HUES64 (cell line): ENCODE data around the gene SPRR1B.
"Not testable (repeated sequence)": the region's sequence is repeated elsewhere in the genome, so short reads cannot be mapped to it uniquely, and the experiment has no call there.

ENCODE experiments used
- H3K27ac ChIP-seq: 2 replicates; pipeline ENCODE4 v1.7.0; 2013; ENCODE audit warnings: low read depth, low read length, inconsistent platforms
- H3K27me3 ChIP-seq: 2 replicates; pipeline ENCODE4 v1.6.1; 2013; ENCODE audit warnings: mild to moderate bottlenecking, low read length; ENCODE audit not compliant: insufficient read depth
- H3K36me3 ChIP-seq: 2 replicates; pipeline ENCODE4 v1.6.1; 2013; ENCODE audit warnings: mild to moderate bottlenecking, low read length; ENCODE audit not compliant: insufficient read depth
- H3K4me1 ChIP-seq: 2 replicates; pipeline ENCODE4 v1.6.1; 2013; ENCODE audit warnings: mild to moderate bottlenecking, low read length, moderate library complexity; ENCODE audit not compliant: insufficient read depth
- H3K4me3 ChIP-seq: 2 replicates; pipeline ENCODE4 v1.5.1; 2013; ENCODE audit warnings: mild to moderate bottlenecking, low read length, moderate library complexity
- H3K9ac ChIP-seq: 2 replicates; pipeline ENCODE4 v1.6.1; 2013; ENCODE audit warnings: mild to moderate bottlenecking, low read depth, low read length
- H3K9me3 ChIP-seq: 2 replicates; pipeline ENCODE4 v1.6.1; 2013; ENCODE audit warnings: low read depth, low read length; ENCODE audit not compliant: insufficient read depth
- WGBS: fragments of 150-250, 120-280 bp; methylation state at CpG from one replicate; pipeline ENCODE4 v1.1.7; 2013; ENCODE audit warnings: missing lambda C conversion rate; 5-methylcytosine and 5-hydroxymethylcytosine counted together

SPRR1B gene

DNA sequence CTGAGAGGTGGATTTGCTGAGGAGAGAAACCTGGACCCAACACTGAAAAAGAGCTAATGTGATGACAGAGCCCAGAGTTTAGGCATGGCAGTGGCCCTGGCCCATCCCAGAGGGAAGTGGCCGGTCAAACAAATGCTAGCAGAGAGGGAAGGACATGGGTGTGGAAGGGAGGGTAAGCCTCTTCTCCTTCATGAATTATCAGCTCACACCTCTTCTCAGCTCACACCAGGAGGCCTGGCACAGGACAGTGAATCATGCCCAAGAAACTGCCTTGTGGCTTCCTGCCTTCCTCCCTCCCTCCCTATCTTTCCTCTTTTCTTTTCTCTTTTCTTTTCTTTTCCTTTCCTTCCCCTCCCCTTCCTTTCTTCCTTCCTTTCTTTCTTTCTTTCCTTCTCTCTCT, 30.7 kb upstream of the SPRR1B start:
- Histone ChIP-seq H3K4me3 (no peak overlapping the region), H3K9ac (no peak overlapping the region), H3K36me3 (no peaks in the 10 kb centered on the region), H3K27me3 (no peaks in the 10 kb centered on the region), H3K9me3 (peaks cover 23% of the 10 kb centered on the region), H3K27ac (no peak overlapping the region), H3K4me1 (peaks cover 5% of the 10 kb centered on the region; the same call in 1 of the 2 replicates)
- 80% methylated on average over 1 of the region's 1 CpG for WGBS

DNA sequence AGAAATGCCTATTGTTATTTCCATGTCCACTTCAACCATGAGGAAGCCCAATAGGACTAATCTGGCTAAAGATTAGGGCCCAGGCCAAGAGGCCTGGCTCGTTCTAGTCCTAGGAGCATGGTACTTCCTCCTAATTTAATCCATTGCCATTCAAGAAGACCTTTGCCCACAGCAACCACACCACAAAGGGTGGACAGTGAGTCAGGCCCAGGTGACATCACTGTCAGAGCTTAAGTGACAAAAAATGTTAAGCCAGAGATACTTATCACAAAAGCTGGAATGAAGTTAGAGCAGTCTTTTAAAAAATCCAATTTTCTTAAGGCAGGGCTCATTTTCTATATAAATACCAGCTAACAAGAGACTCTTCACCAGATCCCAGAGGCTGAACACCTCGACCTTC, 29.6 kb upstream of the SPRR1B start, which contains the start of gene SPRR3:
Gene SPRR3 (plus strand): TSS at position 368 of the 400 bp plus-strand sequence. CDS start 1,272 bp downstream, outside the sequence.
- Histone ChIP-seq H3K4me1 (peaks cover 5% of the 10 kb centered on the region; the same call in 1 of the 2 replicates), H3K36me3 (no peaks in the 10 kb centered on the region), H3K27ac (no peak within 1 kb of the TSS), H3K9ac (no peak within 1 kb of the TSS), H3K9me3 (peaks cover 15% of the 10 kb centered on the region), H3K4me3 (no peak within 1 kb of the TSS), H3K27me3 (no peaks in the 10 kb centered on the region)
- WGBS, result 68% methylated on average over 2 of the region's 2 CpGs

DNA sequence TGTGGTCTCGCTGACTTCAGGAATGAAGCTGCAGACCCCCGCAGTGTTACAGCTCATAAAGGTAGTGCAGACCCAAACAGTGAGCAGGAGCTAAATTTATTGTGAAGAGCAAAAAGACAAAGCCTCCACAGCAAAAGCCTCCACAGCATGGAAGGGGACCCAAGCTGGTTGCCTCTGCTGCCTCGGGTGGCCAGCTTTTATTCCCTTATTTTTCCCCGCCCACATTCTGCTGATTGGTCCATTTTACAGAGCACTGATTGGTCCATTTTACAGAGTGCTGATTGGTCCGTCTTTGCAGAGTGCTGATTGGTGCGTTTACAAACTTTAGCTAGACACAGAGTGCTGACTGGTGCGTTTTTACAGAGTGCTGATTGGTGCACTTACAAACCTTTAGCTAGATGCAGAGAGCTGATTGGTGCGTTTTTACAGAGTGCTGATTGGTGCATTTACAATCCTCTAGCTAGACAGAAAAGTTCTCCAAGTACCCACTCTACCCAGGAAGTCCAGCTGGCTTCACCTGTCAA, 19.7 kb upstream of the SPRR1B start:
- peaks cover 14% of the 10 kb centered on the region for H3K9me3 ChIP-seq
- H3K27me3 ChIP-seq, H3K27ac ChIP-seq, H3K4me1 ChIP-seq, H3K4me3 ChIP-seq, H3K9ac ChIP-seq, H3K36me3 ChIP-seq: not testable (repeated sequence)
- WGBS, result 79% methylated on average over 8 of the region's 8 CpGs

DNA sequence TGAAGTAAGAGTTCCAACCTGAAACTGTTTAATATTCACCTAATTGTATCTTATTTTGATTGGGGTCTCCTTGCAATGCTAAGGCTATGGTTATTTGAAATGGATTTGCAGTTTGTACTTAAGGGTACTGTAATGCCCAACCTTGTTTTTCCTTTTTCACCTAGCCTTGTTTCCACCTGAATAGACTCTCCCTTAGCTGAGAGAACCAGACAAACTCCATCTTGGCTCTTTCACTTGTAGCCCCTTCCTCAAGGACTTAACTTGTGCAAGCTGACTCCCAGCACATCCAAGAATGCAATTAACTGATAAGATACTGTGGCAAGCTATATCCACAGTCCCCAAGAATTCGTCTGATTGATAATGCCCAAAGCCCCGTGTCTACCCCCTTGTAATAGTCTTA, 9.2 kb upstream of the SPRR1B start:
- 64% methylated on average over 2 of the region's 2 CpGs for WGBS
- not testable (repeated sequence) for H3K4me3 ChIP-seq, H3K27ac ChIP-seq, H3K36me3 ChIP-seq, H3K4me1 ChIP-seq, H3K27me3 ChIP-seq, H3K9ac ChIP-seq
- H3K9me3 ChIP-seq, result peaks cover 10% of the 10 kb centered on the region; the same call in 1 of the 2 replicates

DNA sequence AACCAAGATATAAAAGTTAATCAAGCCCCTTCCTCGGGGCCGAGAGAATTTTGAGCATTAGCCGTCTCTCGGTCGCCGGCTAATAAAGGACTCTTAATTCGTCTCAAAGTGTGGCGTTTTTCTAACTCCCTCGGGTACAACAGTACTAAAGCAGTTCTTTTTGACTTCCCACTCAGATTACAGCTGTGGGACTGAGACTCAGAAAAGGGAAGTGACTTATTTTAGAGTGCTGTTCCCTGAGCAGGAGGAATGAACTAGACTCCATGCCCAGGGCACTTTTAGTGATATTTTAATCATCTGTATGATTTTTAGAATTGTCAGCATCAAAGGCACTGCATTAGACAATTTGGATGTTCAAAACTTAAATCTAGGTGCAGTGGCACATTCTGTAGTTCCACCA, 8.7 kb upstream of the SPRR1B start:
- not testable (repeated sequence) for H3K36me3 ChIP-seq, H3K9ac ChIP-seq, H3K27ac ChIP-seq, H3K4me3 ChIP-seq, H3K27me3 ChIP-seq, H3K4me1 ChIP-seq
- 92% methylated on average over 9 of the region's 9 CpGs for WGBS
- peaks cover 10% of the 10 kb centered on the region; the same call in 1 of the 2 replicates for H3K9me3 ChIP-seq

DNA sequence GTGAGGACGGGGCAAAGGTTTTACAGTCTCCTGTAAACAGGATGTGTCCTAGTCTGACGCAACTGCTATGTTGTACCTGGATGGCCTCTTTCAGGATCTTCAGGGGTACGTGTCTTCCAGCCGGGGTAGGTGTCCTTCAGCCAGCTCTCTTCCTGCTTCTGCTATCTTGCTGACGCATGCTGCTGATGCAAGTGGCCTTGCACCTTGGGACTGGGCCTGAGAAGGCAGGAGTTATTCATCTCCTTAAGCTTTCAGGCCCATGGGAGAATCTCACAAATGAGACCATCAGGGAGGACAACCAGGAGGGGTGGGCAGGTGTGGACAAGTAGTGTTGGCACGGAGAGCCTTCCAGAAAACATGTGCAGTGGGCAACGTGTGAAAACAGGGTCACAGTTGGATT, 7.9 kb upstream of the SPRR1B start:
- Histone ChIP-seq H3K27ac (no peak overlapping the region), H3K4me3 (no peak overlapping the region), H3K9ac (no peak overlapping the region), H3K4me1 (0 out of 2 replicates have a peak, but pooled peaks cover 7% of the 10 kb centered on the region), H3K36me3 (no peaks in the 10 kb centered on the region), H3K9me3 (0 out of 2 replicates have a peak, but pooled peaks cover 6% of the 10 kb centered on the region), H3K27me3 (no peaks in the 10 kb centered on the region)
- WGBS, result 85% methylated on average over 7 of the region's 7 CpGs

DNA sequence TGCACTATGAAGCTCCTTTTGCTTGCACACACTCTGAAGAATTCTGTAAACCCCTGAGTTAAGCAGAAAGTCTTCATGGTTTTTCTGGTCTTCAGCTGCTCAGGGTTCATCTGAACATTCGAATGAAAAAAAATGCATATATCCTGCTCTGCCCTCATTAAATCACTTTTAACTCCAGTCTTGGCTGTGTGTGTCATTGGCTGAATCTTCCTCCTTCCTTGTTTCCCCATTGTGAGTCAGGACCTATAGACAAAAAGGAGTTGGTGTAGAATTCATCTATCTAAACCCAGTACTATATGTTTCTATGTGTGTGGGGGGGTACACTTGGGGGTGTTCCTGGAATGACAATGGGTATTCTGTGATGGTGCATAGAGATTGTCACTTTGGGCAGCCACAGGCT, 6.6 kb upstream of the SPRR1B start:
- WGBS, result 88% methylated on average over 1 of the region's 1 CpG
- no peak overlapping the region for H3K4me3 ChIP-seq
- H3K27ac ChIP-seq, result no peak overlapping the region
- H3K27me3 ChIP-seq, result no peaks in the 10 kb centered on the region
- no peaks in the 10 kb centered on the region for H3K36me3 ChIP-seq
- H3K4me1 ChIP-seq, result 0 out of 2 replicates have a peak, but pooled peaks cover 7% of the 10 kb centered on the region
- H3K9ac ChIP-seq, result no peak overlapping the region
- 0 out of 2 replicates have a peak, but pooled peaks cover 2% of the 10 kb centered on the region for H3K9me3 ChIP-seq

DNA sequence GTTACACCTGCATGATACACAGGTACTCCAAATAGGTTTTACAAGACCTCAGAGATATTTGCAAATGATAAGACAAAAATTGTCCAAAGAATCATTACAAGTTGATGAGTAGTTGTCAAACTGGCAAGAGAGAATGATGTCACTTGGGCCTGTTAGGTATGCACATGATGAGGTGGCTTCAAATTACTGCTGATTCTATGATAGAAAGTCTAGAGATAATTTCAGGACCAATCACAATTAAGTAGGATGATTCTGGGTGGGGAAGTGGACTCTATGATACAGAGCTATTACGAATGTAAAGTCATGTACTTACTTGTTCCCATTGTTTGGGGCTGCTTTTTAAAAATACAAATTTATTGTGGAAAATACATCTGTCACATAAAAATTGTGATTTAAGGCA, 5.2 kb upstream of the SPRR1B start:
- no peak overlapping the region for H3K4me3 ChIP-seq

DNA sequence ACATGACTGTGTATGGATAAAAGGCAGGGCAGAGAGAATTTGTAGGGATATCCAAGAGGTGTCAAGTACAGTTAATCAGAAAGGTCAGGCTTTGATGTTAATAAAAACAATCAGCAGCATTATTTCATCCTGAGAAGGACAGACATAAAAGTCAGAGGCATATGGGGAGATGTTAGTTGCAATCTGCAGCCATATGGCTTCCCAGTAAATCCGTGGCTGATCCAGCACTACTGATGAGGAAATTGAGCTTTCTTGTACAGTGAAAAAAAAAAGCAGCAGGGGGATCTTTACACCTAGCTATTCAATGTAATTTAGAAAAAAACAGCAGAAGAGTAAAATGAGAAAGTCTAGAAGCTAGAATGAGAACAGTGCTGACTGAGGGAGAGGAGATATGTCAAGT, 2.2 kb upstream of the SPRR1B start:
- Histone ChIP-seq H3K4me3 (no peak overlapping the region), H3K9ac (no peak overlapping the region), H3K27ac (no peak overlapping the region), H3K27me3 (no peaks in the 10 kb centered on the region), H3K4me1 (no peaks in the 10 kb centered on the region), H3K36me3 (no peaks in the 10 kb centered on the region), H3K9me3 (no peaks in the 10 kb centered on the region)
- 52% methylated on average over 1 of the region's 1 CpG for WGBS

More for the DNA sequence above, 5.2 kb upstream of the SPRR1B start:
- H3K9ac ChIP-seq, result no peak overlapping the region
- 0 out of 2 replicates have a peak, but pooled peaks cover 7% of the 10 kb centered on the region for H3K4me1 ChIP-seq
- no peak overlapping the region for H3K27ac ChIP-seq
- H3K27me3 ChIP-seq, result no peaks in the 10 kb centered on the region
- H3K9me3 ChIP-seq, result 0 out of 2 replicates have a peak, but pooled peaks cover 2% of the 10 kb centered on the region
- H3K36me3 ChIP-seq, result no peaks in the 10 kb centered on the region
- 100% methylated on average over 1 of the region's 1 CpG for whole genome bisulfite sequencing

DNA sequence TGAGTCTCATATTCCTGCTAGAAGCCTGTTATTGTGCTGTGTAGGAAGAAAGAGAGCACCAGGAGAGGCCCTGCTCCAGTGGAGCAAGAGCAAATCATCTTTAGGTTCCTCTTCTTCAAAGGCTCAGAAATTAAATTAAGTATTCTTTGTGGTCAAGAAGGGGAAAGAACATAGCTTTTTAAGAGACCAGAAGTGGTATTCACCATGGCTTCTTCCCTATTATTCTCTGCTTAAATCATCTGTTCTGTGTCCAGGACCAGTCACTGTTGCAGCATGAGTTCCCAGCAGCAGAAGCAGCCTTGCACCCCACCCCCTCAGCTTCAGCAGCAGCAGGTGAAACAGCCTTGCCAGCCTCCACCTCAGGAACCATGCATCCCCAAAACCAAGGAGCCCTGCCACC, 1.1 kb downstream of the SPRR1B start:
- Histone ChIP-seq H3K9ac (no peak overlapping the region), H3K9me3 (no peaks in the 10 kb centered on the region), H3K27me3 (no peaks in the 10 kb centered on the region), H3K4me1 (no peaks in the 10 kb centered on the region), H3K4me3 (no peak overlapping the region), H3K36me3 (no peaks in the 10 kb centered on the region), H3K27ac (no peak overlapping the region)

DNA sequence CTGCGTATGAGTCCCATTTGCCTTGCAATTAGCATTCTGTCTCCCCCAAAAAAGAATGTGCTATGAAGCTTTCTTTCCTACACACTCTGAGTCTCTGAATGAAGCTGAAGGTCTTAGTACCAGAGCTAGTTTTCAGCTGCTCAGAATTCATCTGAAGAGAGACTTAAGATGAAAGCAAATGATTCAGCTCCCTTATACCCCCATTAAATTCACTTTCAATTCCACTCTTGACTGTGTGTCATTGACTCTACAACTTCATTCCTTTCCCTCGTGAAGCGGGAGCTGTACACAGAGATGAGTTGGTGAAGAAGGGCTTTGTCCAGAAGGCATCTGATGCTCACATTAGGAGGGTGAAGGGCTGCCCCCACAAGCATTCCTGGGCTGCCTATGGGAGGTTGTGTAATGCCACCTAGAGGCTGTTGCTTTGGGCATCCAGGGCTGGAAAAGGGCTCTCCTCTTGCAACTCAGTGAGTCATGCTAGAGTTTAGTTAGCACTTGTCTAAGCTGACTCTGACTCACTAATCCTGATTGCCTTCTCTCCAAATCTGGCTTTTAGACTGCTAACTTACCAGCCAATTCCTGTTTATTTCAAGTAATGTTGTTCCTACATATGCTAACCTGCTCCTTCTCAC, 1.8 kb downstream of the SPRR1B start:
- H3K9ac ChIP-seq, result no peak overlapping the region
- H3K27me3 ChIP-seq, result no peaks in the 10 kb centered on the region
- WGBS, result 20% methylated on average over 2 of the region's 3 CpGs
- no peak overlapping the region for H3K4me3 ChIP-seq
- no peaks in the 10 kb centered on the region for H3K4me1 ChIP-seq
- H3K36me3 ChIP-seq, result no peaks in the 10 kb centered on the region
- H3K9me3 ChIP-seq, result no peaks in the 10 kb centered on the region
- H3K27ac ChIP-seq, result no peak overlapping the region
